Measurements from ENCODE around the gene SPCS3.

- TF ChIP-seq GATA2 (IDR thresholded peaks at IDR 0.05; ENCODE audit: low read depth, low read length) (no peak), GATA3 (IDR thresholded peaks at IDR 0.05; ENCODE audit: low read depth, low read length) (no peak)
These were observed 17.2 kb upstream of the SPCS3 start for GRCh38 chr4:176302283-176303275.

Data from SH-SY5Y (cell line).